ENCODE measurements around the gene ANKRD52. TPM values are rescaled to one million over a fixed set of nuclear protein-coding genes. Genes with fewer than 3 reads are reported as not detected.
A peak's percentile ranks its signal among the peaks of the same experiment; 100 is the strongest.

The ANKRD52 gene
- total RNA-seq, 1 donor from 2014 or later, result 49.1 TPM

DNA sequence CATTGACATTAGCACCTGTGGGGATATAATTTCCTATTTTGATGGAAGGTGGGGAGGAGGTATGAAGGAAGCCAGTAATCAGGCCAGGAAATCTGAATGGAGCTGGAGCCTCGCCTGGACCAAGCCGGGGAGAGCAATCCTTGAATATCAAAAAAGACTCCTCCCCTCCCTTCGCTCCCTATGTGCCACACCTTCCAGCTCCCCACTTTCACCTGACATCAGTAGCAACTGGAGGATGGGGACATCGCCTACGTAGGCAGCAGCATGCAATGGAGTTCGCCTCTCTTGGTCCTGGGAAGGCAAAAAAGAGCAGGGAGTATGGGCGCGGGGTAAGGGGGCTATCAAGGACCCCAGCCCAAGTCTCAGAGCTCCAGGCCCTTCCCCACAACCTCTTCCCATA, 1.1 kb downstream of the ANKRD52 start:
- TF ChIP-seq, protein P1, sequence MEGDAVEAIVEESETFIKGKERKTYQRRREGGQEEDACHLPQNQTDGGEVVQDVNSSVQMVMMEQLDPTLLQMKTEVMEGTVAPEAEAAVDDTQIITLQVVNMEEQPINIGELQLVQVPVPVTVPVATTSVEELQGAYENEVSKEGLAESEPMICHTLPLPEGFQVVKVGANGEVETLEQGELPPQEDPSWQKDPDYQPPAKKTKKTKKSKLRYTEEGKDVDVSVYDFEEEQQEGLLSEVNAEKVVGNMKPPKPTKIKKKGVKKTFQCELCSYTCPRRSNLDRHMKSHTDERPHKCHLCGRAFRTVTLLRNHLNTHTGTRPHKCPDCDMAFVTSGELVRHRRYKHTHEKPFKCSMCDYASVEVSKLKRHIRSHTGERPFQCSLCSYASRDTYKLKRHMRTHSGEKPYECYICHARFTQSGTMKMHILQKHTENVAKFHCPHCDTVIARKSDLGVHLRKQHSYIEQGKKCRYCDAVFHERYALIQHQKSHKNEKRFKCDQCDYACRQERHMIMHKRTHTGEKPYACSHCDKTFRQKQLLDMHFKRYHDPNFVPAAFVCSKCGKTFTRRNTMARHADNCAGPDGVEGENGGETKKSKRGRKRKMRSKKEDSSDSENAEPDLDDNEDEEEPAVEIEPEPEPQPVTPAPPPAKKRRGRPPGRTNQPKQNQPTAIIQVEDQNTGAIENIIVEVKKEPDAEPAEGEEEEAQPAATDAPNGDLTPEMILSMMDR (IDR thresholded peaks at IDR 0.05; ENCODE audit: partially characterized antibody, unreplicated experiment), result no peak
- H3K9me3 Mint-ChIP-seq (ENCODE audit: unreplicated experiment), result peaks cover 2% of the 10 kb centered on the region
- H3K4me3 Mint-ChIP-seq (ENCODE audit: unreplicated experiment), result peak overlapping the region; percentile 92
- DNase-seq, result no peak
- H3K4me1 Mint-ChIP-seq (ENCODE audit: low read depth, unreplicated experiment), result peaks cover 5% of the 10 kb centered on the region
- peaks cover 2% of the 10 kb centered on the region for H3K27me3 Mint-ChIP-seq (ENCODE audit: unreplicated experiment)
- H3K36me3 Mint-ChIP-seq (ENCODE audit: unreplicated experiment), result no peaks in the 10 kb centered on the region
- H3K27ac Mint-ChIP-seq (ENCODE audit: unreplicated experiment), result no peak overlapping the region

DNA sequence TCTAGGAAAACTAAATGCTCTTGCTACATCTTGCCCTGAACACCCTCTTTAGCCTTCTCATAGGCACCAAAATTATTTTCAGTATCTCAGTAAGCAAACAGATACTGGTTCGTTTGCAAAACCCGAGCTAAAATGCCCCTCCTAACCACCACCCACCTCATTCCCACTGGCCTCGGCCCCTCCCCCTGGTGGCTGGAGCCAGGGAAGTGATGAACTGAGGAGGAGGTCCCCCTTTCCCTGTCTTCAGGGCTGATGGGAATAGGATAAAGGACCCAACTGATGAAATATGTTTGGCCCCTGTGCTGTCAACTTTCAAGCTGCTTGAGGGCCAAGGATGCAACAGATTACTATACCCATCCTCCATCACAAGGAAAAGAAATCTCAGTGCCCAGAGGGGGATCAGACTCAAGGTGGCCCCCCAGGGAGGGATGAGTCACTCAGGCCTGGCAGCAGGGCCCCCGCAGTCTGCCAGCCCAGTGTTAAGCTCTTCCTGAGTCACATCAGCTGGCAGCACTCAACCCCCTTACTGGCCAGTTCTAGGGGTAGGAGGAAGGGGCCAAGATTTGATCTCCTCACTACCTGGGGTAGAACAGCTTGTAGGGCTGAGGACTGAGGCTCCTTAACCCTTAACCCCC, 1.7 kb downstream of the ANKRD52 start:
- TF ChIP-seq, protein P1 (IDR thresholded peaks at IDR 0.05; ENCODE audit: partially characterized antibody, unreplicated experiment), result no peak
- Mint-ChIP-seq H3K9me3 (ENCODE audit: unreplicated experiment) (peaks cover under 1% of the 10 kb centered on the region), H3K4me3 (ENCODE audit: unreplicated experiment) (peak overlapping the region; percentile 92), H3K27ac (ENCODE audit: unreplicated experiment) (peak overlapping the region; percentile 0), H3K36me3 (ENCODE audit: unreplicated experiment) (no peaks in the 10 kb centered on the region), H3K27me3 (ENCODE audit: unreplicated experiment) (peaks cover 2% of the 10 kb centered on the region), H3K4me1 (ENCODE audit: low read depth, unreplicated experiment) (peaks cover 5% of the 10 kb centered on the region)
- peak; percentile 50 for DNase-seq

DNA sequence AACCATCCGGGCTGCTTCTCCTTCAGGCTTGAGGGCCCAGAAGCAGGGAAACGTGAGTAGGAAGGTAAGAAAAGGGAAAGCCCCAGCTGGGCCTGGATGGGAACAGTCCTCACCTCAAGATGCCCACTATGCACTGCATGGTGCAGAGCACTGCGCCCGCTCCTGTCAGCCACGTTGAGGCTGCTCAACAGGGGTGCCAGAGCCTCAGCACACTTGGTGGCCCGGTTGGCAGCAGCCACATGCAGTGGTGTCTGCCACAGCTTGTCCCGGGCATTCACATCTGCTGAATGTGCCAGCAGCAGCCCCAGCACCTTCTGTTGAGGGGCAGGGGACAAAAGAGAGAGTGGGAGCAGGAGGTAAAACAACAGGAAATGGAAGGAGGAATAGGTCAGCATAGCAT, 2.5 kb downstream of the ANKRD52 start:
- Mint-ChIP-seq H3K4me1 (ENCODE audit: low read depth, unreplicated experiment) (peaks cover 5% of the 10 kb centered on the region), H3K4me3 (ENCODE audit: unreplicated experiment) (no peak overlapping the region), H3K36me3 (ENCODE audit: unreplicated experiment) (no peaks in the 10 kb centered on the region), H3K9me3 (ENCODE audit: unreplicated experiment) (no peaks in the 10 kb centered on the region), H3K27me3 (ENCODE audit: unreplicated experiment) (peaks cover 2% of the 10 kb centered on the region), H3K27ac (ENCODE audit: unreplicated experiment) (no peak overlapping the region)
- TF ChIP-seq, protein P1 (IDR thresholded peaks at IDR 0.05; ENCODE audit: partially characterized antibody, unreplicated experiment), result no peak
- DNase-seq, result no peak

DNA sequence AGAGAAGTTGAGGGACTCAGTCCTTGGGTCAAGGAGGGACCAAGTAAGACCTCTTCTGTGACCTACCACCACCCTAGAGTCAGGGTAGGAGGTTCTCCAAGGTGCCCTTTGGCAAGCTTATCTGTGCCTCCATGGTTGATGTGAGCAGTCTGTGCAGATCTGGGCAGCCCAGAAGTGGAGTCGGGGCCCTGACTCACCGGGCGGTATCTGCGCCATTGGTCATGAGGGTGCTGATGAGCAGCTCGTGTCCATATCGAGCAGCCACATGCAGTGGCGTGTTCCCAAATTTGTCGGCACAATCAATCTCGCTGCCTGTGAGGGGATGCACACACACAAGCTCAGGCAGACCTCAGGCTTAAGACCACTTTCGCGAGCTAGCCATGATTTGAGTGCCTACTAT, 5.1 kb downstream of the ANKRD52 start:
- Mint-ChIP-seq H3K27ac (ENCODE audit: unreplicated experiment) (no peak overlapping the region), H3K4me3 (ENCODE audit: unreplicated experiment) (no peak overlapping the region), H3K36me3 (ENCODE audit: unreplicated experiment) (no peaks in the 10 kb centered on the region), H3K9me3 (ENCODE audit: unreplicated experiment) (peaks cover 3% of the 10 kb centered on the region), H3K27me3 (ENCODE audit: unreplicated experiment) (no peaks in the 10 kb centered on the region), H3K4me1 (ENCODE audit: low read depth, unreplicated experiment) (no peaks in the 10 kb centered on the region)
- DNase-seq, result no peak
- TF ChIP-seq, protein P1 (IDR thresholded peaks at IDR 0.05; ENCODE audit: partially characterized antibody, unreplicated experiment), result no peak

DNA sequence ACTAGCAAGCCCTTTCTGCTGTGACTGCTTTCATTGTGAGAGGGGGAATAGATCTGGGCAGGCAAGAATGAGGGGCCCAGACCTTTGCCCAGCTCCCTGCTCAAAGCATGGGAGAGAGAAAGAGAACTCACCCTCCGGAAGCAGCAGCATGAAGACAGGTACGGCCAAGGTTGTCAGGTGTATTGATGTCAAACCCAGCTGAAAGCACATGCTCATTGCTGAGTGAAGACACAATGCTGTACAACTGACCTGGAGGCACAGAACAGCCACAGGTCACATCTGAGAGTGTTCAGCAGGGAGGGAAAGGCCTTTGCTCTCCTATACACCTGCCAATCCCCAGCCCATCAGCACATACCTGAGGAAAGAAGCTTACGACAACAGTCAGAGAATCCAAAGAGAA, 5.5 kb downstream of the ANKRD52 start:
- H3K4me3 Mint-ChIP-seq (ENCODE audit: unreplicated experiment), result no peak overlapping the region
- H3K27ac Mint-ChIP-seq (ENCODE audit: unreplicated experiment), result no peak overlapping the region
- no peaks in the 10 kb centered on the region for H3K36me3 Mint-ChIP-seq (ENCODE audit: unreplicated experiment)
- H3K27me3 Mint-ChIP-seq (ENCODE audit: unreplicated experiment), result peaks cover under 1% of the 10 kb centered on the region
- peaks cover 3% of the 10 kb centered on the region for H3K9me3 Mint-ChIP-seq (ENCODE audit: unreplicated experiment)
- TF ChIP-seq, protein P1 (IDR thresholded peaks at IDR 0.05; ENCODE audit: partially characterized antibody, unreplicated experiment), result no peak
- H3K4me1 Mint-ChIP-seq (ENCODE audit: low read depth, unreplicated experiment), result no peaks in the 10 kb centered on the region
- DNase-seq, result no peak

All from glutamatergic neuron (in vitro differentiated cells).